ENCODE data around the gene SPRING1. TPM values are rescaled to one million over a fixed set of nuclear protein-coding genes. Genes with fewer than 3 reads are reported as not detected.

SPRING1 gene
- total RNA-seq, 2 donors from 2014 or later, result 13.4 to 36.8 TPM

- DNase-seq (ENCODE audit: low spot score) (no peak), ATAC-seq (ENCODE audit: insufficient number of reproducible peaks, low FRiP score, low read depth) (no peak)
- H3K27ac ChIP-seq, result no peak overlapping the region
- no peaks in the 10 kb centered on the region for H3K9me3 ChIP-seq
- H3K4me3 ChIP-seq, result no peak overlapping the region
- TF ChIP-seq CTCF (IDR thresholded peaks at IDR 0.05), result no peak
- H3K36me3 ChIP-seq, result peaks cover 7% of the 10 kb centered on the region
- peaks cover 0 to 24% of the 10 kb centered on the region in 2 donors for H3K4me1 ChIP-seq (ENCODE audit: control insufficient read depth in 1 of 2, low read depth in 2 of 2)
- no peaks in the 10 kb centered on the region for H3K27me3 ChIP-seq (replicated peaks; ENCODE audit: insufficient read depth)
These were observed 19.0 kb downstream of the SPRING1 start for GRCh38 chr12:116718655-116719454.

- Histone ChIP-seq H3K9me3 (no peaks in the 10 kb centered on the region), H3K4me1 (ENCODE audit: control insufficient read depth in 1 of 2, low read depth in 2 of 2) (peaks cover 0 to 24% of the 10 kb centered on the region in 2 donors), H3K4me3 (peak overlapping the region; percentile 35), H3K27ac (no peak overlapping the region), H3K27me3 (replicated peaks; ENCODE audit: insufficient read depth) (no peaks in the 10 kb centered on the region), H3K36me3 (peaks cover 7% of the 10 kb centered on the region)
- DNase-seq (ENCODE audit: low spot score), result no peak
- no peak for ATAC-seq (ENCODE audit: insufficient number of reproducible peaks, low FRiP score, low read depth)
- TF ChIP-seq CTCF (IDR thresholded peaks at IDR 0.05), result no peak
These were observed 20.1 kb downstream of the SPRING1 start for GRCh38 chr12:116717466-116718437.

GRCh38 chr12:116714175-116714574 lies 23.7 kb downstream of the SPRING1 start:
- Histone ChIP-seq H3K27ac (no peak overlapping the region), H3K4me3 (no peak overlapping the region), H3K4me1 (ENCODE audit: control insufficient read depth in 1 of 2, low read depth in 2 of 2) (peaks cover 0 to 24% of the 10 kb centered on the region in 2 donors), H3K27me3 (replicated peaks; ENCODE audit: insufficient read depth) (no peaks in the 10 kb centered on the region), H3K36me3 (no peaks in the 10 kb centered on the region), H3K9me3 (no peaks in the 10 kb centered on the region)
- TF ChIP-seq CTCF (IDR thresholded peaks at IDR 0.05), result no peak
- DNase-seq (ENCODE audit: low spot score) (no peak), ATAC-seq (ENCODE audit: insufficient number of reproducible peaks, low FRiP score, low read depth) (no peak)

GRCh38 chr12:116713527-116713926 lies 24.3 kb downstream of the SPRING1 start:
- no peaks in the 10 kb centered on the region for H3K9me3 ChIP-seq
- DNase-seq (ENCODE audit: low spot score) (no peak), ATAC-seq (ENCODE audit: insufficient number of reproducible peaks, low FRiP score, low read depth) (no peak)
- no peaks in the 10 kb centered on the region for H3K27me3 ChIP-seq (replicated peaks; ENCODE audit: insufficient read depth)
- H3K4me1 ChIP-seq (ENCODE audit: control insufficient read depth in 1 of 2, low read depth in 2 of 2), result peaks cover 0 to 24% of the 10 kb centered on the region in 2 donors
- H3K36me3 ChIP-seq, result no peaks in the 10 kb centered on the region
- H3K27ac ChIP-seq, result no peak overlapping the region
- TF ChIP-seq CTCF (IDR thresholded peaks at IDR 0.05), result no peak
- no peak overlapping the region for H3K4me3 ChIP-seq
